LNCaP clone FGC (cell line): Measurements from ENCODE around the gene SEH1L.
"Not testable (repeated sequence)": the region's sequence is repeated elsewhere in the genome, so short reads cannot be mapped to it uniquely, and the experiment has no call there.

Source experiments
- DNase-seq: peaks from one replicate; pipeline ENCODE4 v3.0.0-alpha.2; 2011; ENCODE audit warnings: low read depth
- H3K4me3 ChIP-seq: 2 replicates; pipeline ENCODE4 v1.5.1; 2011; ENCODE audit warnings: mild to moderate bottlenecking, low read depth, low read length, control low read depth
- TF ChIP-seq, protein P1 (sequence below): IDR thresholded peaks from 2 replicates; pipeline ENCODE4 v1.5.1; 2012; ENCODE audit warnings: mild to moderate bottlenecking; ENCODE audit not compliant: control insufficient read depth, insufficient read depth; ENCODE audit errors: extremely low read depth

SEH1L gene, protein sequence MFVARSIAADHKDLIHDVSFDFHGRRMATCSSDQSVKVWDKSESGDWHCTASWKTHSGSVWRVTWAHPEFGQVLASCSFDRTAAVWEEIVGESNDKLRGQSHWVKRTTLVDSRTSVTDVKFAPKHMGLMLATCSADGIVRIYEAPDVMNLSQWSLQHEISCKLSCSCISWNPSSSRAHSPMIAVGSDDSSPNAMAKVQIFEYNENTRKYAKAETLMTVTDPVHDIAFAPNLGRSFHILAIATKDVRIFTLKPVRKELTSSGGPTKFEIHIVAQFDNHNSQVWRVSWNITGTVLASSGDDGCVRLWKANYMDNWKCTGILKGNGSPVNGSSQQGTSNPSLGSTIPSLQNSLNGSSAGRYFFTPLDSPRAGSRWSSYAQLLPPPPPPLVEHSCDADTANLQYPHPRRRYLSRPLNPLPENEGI

DNA sequence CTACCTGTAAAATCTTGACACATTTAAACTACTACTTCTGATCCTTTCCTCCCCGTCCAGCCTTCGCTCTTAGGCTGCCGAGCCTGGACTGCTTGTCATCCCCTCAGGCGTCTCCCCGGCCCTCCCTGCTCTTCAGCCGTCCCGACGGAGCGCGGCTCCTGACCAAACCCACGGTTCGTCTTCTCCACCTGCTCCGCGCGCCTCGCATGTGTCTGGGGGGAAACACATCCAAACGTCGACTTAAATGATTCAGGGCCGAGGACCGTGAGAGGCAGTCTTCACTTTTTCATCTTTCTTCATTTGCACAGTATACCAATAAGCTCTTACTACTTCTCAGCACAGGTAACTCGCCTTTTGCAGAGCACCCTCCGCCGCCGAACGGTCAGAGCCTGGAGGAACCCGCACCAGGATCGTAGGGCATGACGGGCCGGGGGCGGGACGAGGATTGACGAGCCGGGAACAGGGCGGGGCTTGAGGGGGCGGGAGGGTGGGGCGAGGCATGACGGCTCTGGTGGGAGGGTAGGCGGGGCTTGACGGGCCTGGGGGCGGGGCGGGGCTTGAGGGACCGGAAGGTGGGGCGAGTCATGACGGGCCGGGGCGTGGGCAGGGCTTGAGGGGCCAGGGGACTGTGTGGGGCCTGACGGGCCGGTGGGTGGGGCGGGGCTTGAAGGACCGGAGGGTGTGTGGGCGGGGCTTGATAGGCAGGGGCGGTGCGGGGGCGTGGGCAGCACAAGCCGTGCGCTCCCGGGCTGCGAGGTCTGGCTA lies at the start of gene SEH1L:
Gene SEH1L (plus strand): TSS at position 727 of the 765 bp plus-strand sequence. CDS start 111 bp downstream, outside the sequence.
- DNase-seq: peak; percentile 88

DNA sequence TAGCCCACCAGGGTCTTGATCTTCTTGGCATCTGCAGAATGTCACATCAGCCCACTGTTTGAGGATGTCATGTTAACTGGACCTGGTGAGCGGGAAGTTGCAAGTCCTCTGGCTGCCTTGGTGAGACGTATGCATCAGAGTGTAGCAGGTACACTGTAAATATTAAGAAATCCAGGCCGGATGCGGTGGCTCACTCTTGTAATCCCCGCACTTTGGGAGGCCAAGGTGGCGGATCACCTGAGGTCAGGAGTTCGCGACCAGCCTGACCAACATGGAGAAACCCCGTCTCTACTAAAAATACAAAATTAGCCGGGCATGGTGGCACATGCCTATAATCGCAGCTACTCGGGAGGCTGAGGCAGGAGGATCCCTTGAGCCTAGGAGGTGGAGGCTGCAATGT lies 46.6 kb upstream of the SEH1L start:
- not testable (repeated sequence) for H3K4me3 ChIP-seq, DNase-seq

More for the DNA sequence above, at the start of gene SEH1L:
- TF ChIP-seq, protein P1, sequence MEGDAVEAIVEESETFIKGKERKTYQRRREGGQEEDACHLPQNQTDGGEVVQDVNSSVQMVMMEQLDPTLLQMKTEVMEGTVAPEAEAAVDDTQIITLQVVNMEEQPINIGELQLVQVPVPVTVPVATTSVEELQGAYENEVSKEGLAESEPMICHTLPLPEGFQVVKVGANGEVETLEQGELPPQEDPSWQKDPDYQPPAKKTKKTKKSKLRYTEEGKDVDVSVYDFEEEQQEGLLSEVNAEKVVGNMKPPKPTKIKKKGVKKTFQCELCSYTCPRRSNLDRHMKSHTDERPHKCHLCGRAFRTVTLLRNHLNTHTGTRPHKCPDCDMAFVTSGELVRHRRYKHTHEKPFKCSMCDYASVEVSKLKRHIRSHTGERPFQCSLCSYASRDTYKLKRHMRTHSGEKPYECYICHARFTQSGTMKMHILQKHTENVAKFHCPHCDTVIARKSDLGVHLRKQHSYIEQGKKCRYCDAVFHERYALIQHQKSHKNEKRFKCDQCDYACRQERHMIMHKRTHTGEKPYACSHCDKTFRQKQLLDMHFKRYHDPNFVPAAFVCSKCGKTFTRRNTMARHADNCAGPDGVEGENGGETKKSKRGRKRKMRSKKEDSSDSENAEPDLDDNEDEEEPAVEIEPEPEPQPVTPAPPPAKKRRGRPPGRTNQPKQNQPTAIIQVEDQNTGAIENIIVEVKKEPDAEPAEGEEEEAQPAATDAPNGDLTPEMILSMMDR: no peak
- H3K4me3 ChIP-seq: peak within 1 kb of the TSS; percentile 69

- no peak for DNase-seq
- no peak overlapping the region for H3K4me3 ChIP-seq
Observed at GRCh38 chr18:12904012-12904516, 43.7 kb upstream of the SEH1L start.

DNA sequence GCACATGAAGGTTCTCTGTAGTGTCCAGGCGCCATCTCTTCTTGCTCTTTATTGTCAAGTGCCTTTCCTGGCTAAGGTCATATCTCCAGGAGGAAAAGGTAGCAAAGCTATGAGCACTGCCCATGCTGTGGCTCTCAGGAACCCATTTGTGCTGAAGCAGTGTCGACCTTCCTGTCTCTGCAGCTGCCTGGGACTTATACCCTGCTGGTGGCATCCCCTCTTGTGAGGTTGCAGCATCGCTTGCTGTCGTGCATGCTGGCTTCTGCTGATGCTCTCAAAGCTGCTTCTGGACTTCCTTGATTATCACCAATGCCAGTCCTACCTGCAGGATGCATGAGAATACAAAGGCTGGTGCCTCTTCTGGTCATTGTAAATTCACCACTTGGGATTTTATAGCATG lies 41.7 kb upstream of the SEH1L start:
- DNase-seq: no peak
- TF ChIP-seq, protein P1: no peak
- H3K4me3 ChIP-seq: no peak overlapping the region

More at GRCh38 chr18:12904012-12904516, 43.7 kb upstream of the SEH1L start:
- TF ChIP-seq, protein P1: no peak

DNA sequence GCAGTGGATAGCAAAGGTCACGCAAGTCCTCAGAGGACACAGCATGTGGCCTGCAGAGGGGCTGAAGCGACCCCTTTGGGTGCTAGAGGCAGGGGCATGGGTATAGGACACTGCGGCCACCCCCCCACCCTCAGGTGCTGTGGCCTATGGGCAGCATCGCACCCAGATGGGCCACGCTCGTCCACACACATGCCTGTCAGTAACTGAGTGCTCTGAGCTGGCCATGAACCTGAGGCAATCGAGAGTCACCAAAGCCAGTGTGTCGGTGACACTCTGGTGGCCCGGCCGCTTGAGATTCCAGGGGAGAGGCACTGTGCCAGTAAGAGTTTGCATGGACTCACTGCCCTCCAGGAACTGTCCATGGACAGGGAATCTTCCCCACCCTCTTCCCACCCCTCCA lies 41.0 kb upstream of the SEH1L start:
- TF ChIP-seq, protein P1: no peak
- no peak overlapping the region for H3K4me3 ChIP-seq
- no peak for DNase-seq

DNA sequence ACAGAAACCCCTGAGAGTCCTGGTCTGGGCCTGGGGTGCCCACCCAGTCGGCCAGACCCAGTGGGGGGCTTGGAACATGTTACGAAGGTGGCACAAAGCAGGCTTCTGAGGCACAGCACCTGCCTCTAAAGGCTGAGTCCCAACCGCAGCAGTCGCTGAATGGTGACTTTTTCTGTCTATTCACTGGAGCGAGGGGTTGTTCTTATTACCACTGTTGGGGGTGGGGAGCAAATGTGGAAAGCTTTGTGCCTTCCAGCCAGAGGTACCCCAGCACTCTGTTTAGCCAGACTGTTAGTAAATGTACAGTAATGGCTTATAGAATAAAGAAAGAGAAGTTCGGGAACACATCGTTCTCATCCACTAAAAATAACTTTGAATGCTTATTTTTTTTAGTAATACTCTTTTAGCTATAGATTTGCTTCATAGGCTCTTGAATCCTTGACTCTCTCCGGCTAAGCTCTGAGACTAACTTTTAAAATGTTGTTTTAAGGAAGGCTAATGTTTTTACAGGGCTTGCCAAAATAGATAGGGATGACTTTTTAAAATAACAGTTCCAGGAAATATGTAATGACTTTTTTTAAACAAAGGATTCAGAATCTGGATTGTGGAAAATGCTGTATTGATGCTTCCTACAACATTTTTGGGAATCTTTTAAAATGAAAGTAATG lies 40.4 kb upstream of the SEH1L start:
- H3K4me3 ChIP-seq: no peak overlapping the region
- DNase-seq: no peak
- TF ChIP-seq, protein P1: no peak

GRCh38 chr18:12908706-12909105 lies 39.1 kb upstream of the SEH1L start:
- no peak for DNase-seq
- no peak overlapping the region for H3K4me3 ChIP-seq
- TF ChIP-seq, protein P1: no peak
